ENCODE measurements around the gene C17orf114.

GRCh38 chr17:4753392-4753791 lies 48.7 kb downstream of the C17orf114 start:
- TF ChIP-seq CTCF (IDR thresholded peaks at IDR 0.05; ENCODE audit: insufficient read depth, low read depth, low read length): no peak
- no peak for TF ChIP-seq EZH2 (IDR thresholded peaks at IDR 0.05; ENCODE audit: insufficient read depth, low read length)

Measured in astrocyte (in vitro differentiated cells and primary cell).